Trophoblast cell (in vitro differentiated cells and primary cell): ENCODE results near the gene MELTF.

ENCODE experiments used
- DNase-seq, 2 donors: peaks; one replicate each; pipeline ENCODE4 v3.0.0-alpha.2; 2016
- H2AFZ ChIP-seq: 2 replicates; pipeline ENCODE4 v1.6.1; 2013; ENCODE audit warnings: low read length, moderate library complexity, mild to moderate bottlenecking; ENCODE audit not compliant: insufficient read depth, poor library complexity
- H2AK5ac ChIP-seq: 2 replicates; pipeline ENCODE4 v1.6.1; 2013; ENCODE audit warnings: mild to moderate bottlenecking, low read length
- H2BK120ac ChIP-seq: 2 replicates; pipeline ENCODE4 v1.6.1; 2013; ENCODE audit warnings: low read length, mild to moderate bottlenecking, moderate library complexity; ENCODE audit not compliant: insufficient read depth, poor library complexity
- H2BK12ac ChIP-seq: 2 replicates; pipeline ENCODE4 v1.6.1; 2013; ENCODE audit warnings: mild to moderate bottlenecking, low read length, moderate library complexity
- H2BK5ac ChIP-seq: 2 replicates; pipeline ENCODE4 v1.6.1; 2013; ENCODE audit warnings: low read length, low read depth, moderate library complexity, mild to moderate bottlenecking; ENCODE audit not compliant: poor library complexity
- H3K14ac ChIP-seq: 2 replicates; pipeline ENCODE4 v1.6.1; 2013; ENCODE audit warnings: mild to moderate bottlenecking, low read length
- H3K18ac ChIP-seq: 2 replicates; pipeline ENCODE4 v1.6.1; 2013; ENCODE audit warnings: mild to moderate bottlenecking, low read length
- H3K23ac ChIP-seq: 2 replicates; pipeline ENCODE4 v1.6.1; 2013; ENCODE audit warnings: low read length
- H3K27ac ChIP-seq: 2 replicates; pipeline ENCODE4 v1.5.1; 2013; ENCODE audit warnings: low read depth, mild to moderate bottlenecking, inconsistent platforms, low read length, moderate library complexity
- H3K27me3 ChIP-seq: 2 replicates; pipeline ENCODE4 v1.6.1; 2013; ENCODE audit warnings: inconsistent platforms, mild to moderate bottlenecking, low read length, moderate library complexity; ENCODE audit not compliant: insufficient read depth
- H3K36me3 ChIP-seq, 2 experiments: 1 replicate in 1 of 2; 2 replicates in 1 of 2; pipeline ENCODE4 v1.6.1; 2013; ENCODE audit warnings: low read length in 2 of 2, mild to moderate bottlenecking in 2 of 2, moderate library complexity in 1 of 2; ENCODE audit not compliant: insufficient read depth in 2 of 2, control insufficient read depth in 1 of 2
- H3K4ac ChIP-seq: 2 replicates; pipeline ENCODE4 v1.6.1; 2013; ENCODE audit warnings: low read depth, mild to moderate bottlenecking, low read length, moderate library complexity
- H3K4me1 ChIP-seq, 2 experiments: 1 replicate in 1 of 2; 2 replicates in 1 of 2; pipeline ENCODE4 v1.6.1; 2013; ENCODE audit warnings: low read length in 2 of 2, mild to moderate bottlenecking in 2 of 2, moderate library complexity in 1 of 2; ENCODE audit not compliant: insufficient read depth in 2 of 2, control insufficient read depth in 1 of 2
- H3K4me2 ChIP-seq: 2 replicates; pipeline ENCODE4 v1.6.1; 2013; ENCODE audit warnings: inconsistent platforms, mild to moderate bottlenecking, low read length, moderate library complexity
- H3K4me3 ChIP-seq: 2 replicates; pipeline ENCODE4 v1.5.1; 2013; ENCODE audit warnings: mild to moderate bottlenecking, low read depth, low read length, inconsistent platforms
- H3K79me1 ChIP-seq: one replicate; pipeline ENCODE4 v1.6.1; 2013; ENCODE audit warnings: low read length
- H3K79me2 ChIP-seq: 2 replicates; pipeline ENCODE4 v1.6.1; 2013; ENCODE audit warnings: low read length, mild to moderate bottlenecking; ENCODE audit not compliant: control insufficient read depth, insufficient read depth, poor library complexity
- H3K9ac ChIP-seq: 2 replicates; pipeline ENCODE4 v1.6.1; 2013; ENCODE audit warnings: mild to moderate bottlenecking, low read length
- H3K9me3 ChIP-seq: 2 replicates; pipeline ENCODE4 v1.6.1; 2013; ENCODE audit warnings: low read depth, mild to moderate bottlenecking, control low read depth, inconsistent platforms, low read length; ENCODE audit not compliant: insufficient read depth
- H4K12ac ChIP-seq: 2 replicates; pipeline ENCODE4 v1.6.1; 2013; ENCODE audit warnings: low read depth, mild to moderate bottlenecking, low read length, moderate library complexity
- H4K8ac ChIP-seq: 2 replicates; pipeline ENCODE4 v1.6.1; 2013; ENCODE audit warnings: low read depth, mild to moderate bottlenecking, low read length, moderate library complexity
- H4K91ac ChIP-seq: one replicate; pipeline ENCODE4 v1.6.1; 2013; ENCODE audit warnings: low read depth, mild to moderate bottlenecking, low read length, moderate library complexity
- WGBS: extraction: QIAGEN DNeasy Blood & Tissue Kit; methylation state at CpG from one replicate; pipeline ENCODE4 v1.1.7; 2013; ENCODE audit warnings: missing lambda C conversion rate; ENCODE audit not compliant: insufficient read length, insufficient coverage; ENCODE audit errors: extremely low coverage; 5-methylcytosine and 5-hydroxymethylcytosine counted together

Gene MELTF

GRCh38 chr3:197022405-197023231 lies 7.0 kb downstream of the MELTF start:
- no peaks in the 10 kb centered on the region for H3K27me3 ChIP-seq
- no peaks in the 10 kb centered on the region for H3K9me3 ChIP-seq
- H3K23ac ChIP-seq = no peak overlapping the region
- H2AK5ac ChIP-seq = no peak overlapping the region
- H3K14ac ChIP-seq = no peak overlapping the region
- no peak overlapping the region for H3K4me2 ChIP-seq
- no peak overlapping the region for H4K12ac ChIP-seq
- H2BK12ac ChIP-seq = no peak overlapping the region
- DNase-seq = no peak
- H3K4me1 ChIP-seq = no peaks in the 10 kb centered on the region
- H2AFZ ChIP-seq = no peak overlapping the region
- no peak overlapping the region for H4K8ac ChIP-seq
- H3K9ac ChIP-seq = no peak overlapping the region
- H3K79me2 ChIP-seq = no peaks in the 10 kb centered on the region
- H3K27ac ChIP-seq = no peak overlapping the region
- no peak overlapping the region for H2BK5ac ChIP-seq
- H4K91ac ChIP-seq = no peak overlapping the region
- no peak overlapping the region for H3K18ac ChIP-seq
- WGBS = no CpG with 5 or more reads among the region's 22 CpGs
- no peak overlapping the region for H3K4ac ChIP-seq
- no peaks in the 10 kb centered on the region for H3K79me1 ChIP-seq
- H2BK120ac ChIP-seq = no peak overlapping the region
- no peak overlapping the region for H3K4me3 ChIP-seq
- no peaks in the 10 kb centered on the region for H3K36me3 ChIP-seq

- no peak overlapping the region for H4K91ac ChIP-seq
- WGBS = no CpG with 5 or more reads among the region's 15 CpGs
- H3K9me3 ChIP-seq = no peaks in the 10 kb centered on the region
These were observed 7.8 kb downstream of the MELTF start for GRCh38 chr3:197021729-197022404.

GRCh38 chr3:197021231-197021630 lies 8.4 kb downstream of the MELTF start:
- no peak overlapping the region for H3K14ac ChIP-seq
- no peak overlapping the region for H3K4me2 ChIP-seq
- H2BK5ac ChIP-seq = no peak overlapping the region
- H3K79me2 ChIP-seq = no peaks in the 10 kb centered on the region
- no peak overlapping the region for H2AK5ac ChIP-seq
- H4K91ac ChIP-seq = no peak overlapping the region
- no peak overlapping the region for H2AFZ ChIP-seq
- H4K8ac ChIP-seq = no peak overlapping the region
- H4K12ac ChIP-seq = no peak overlapping the region
- WGBS = no CpG with 5 or more reads among the region's 10 CpGs
- H2BK120ac ChIP-seq = no peak overlapping the region
- H3K4ac ChIP-seq = no peak overlapping the region
- H3K27me3 ChIP-seq = no peaks in the 10 kb centered on the region
- no peaks in the 10 kb centered on the region for H3K36me3 ChIP-seq
- no peaks in the 10 kb centered on the region for H3K4me1 ChIP-seq
- no peak overlapping the region for H2BK12ac ChIP-seq
- no peaks in the 10 kb centered on the region for H3K9me3 ChIP-seq
- DNase-seq = no peak
- H3K4me3 ChIP-seq = no peak overlapping the region
- H3K9ac ChIP-seq = no peak overlapping the region
- no peak overlapping the region for H3K23ac ChIP-seq
- no peaks in the 10 kb centered on the region for H3K79me1 ChIP-seq
- no peak overlapping the region for H3K18ac ChIP-seq
- no peak overlapping the region for H3K27ac ChIP-seq

More at GRCh38 chr3:197021729-197022404, 7.8 kb downstream of the MELTF start:
- no peak overlapping the region for H3K4me2 ChIP-seq
- no peak overlapping the region for H2AFZ ChIP-seq
- no peaks in the 10 kb centered on the region for H3K36me3 ChIP-seq
- H3K4ac ChIP-seq = no peak overlapping the region
- no peak overlapping the region for H3K23ac ChIP-seq
- no peak overlapping the region for H3K14ac ChIP-seq
- no peak overlapping the region for H3K9ac ChIP-seq
- no peaks in the 10 kb centered on the region for H3K79me1 ChIP-seq
- no peak overlapping the region for H2AK5ac ChIP-seq
- no peak overlapping the region for H3K27ac ChIP-seq
- H4K8ac ChIP-seq = no peak overlapping the region
- no peak overlapping the region for H4K12ac ChIP-seq
- no peak overlapping the region for H3K18ac ChIP-seq
- DNase-seq = no peak
- H3K4me1 ChIP-seq = no peaks in the 10 kb centered on the region
- H2BK5ac ChIP-seq = no peak overlapping the region
- H3K79me2 ChIP-seq = no peaks in the 10 kb centered on the region
- no peak overlapping the region for H2BK12ac ChIP-seq
- H2BK120ac ChIP-seq = no peak overlapping the region
- H3K4me3 ChIP-seq = no peak overlapping the region
- no peaks in the 10 kb centered on the region for H3K27me3 ChIP-seq

- H3K79me2 ChIP-seq = no peaks in the 10 kb centered on the region
- no peak overlapping the region for H4K12ac ChIP-seq
- H3K9me3 ChIP-seq = no peaks in the 10 kb centered on the region
- no peak overlapping the region for H3K4me2 ChIP-seq
- no peak overlapping the region for H4K91ac ChIP-seq
- no peak overlapping the region for H3K14ac ChIP-seq
- WGBS = no CpG with 5 or more reads among the region's 13 CpGs
- no peaks in the 10 kb centered on the region for H3K79me1 ChIP-seq
- H3K4me3 ChIP-seq = no peak overlapping the region
- H2AFZ ChIP-seq = no peak overlapping the region
- H3K36me3 ChIP-seq = no peaks in the 10 kb centered on the region
- H2BK5ac ChIP-seq = no peak overlapping the region
- H2AK5ac ChIP-seq = no peak overlapping the region
- no peak for DNase-seq
- no peak overlapping the region for H3K23ac ChIP-seq
- H2BK12ac ChIP-seq = no peak overlapping the region
- H3K27ac ChIP-seq = no peak overlapping the region
- no peak overlapping the region for H3K9ac ChIP-seq
- H3K27me3 ChIP-seq = no peaks in the 10 kb centered on the region
- no peak overlapping the region for H3K4ac ChIP-seq
- no peak overlapping the region for H4K8ac ChIP-seq
- no peak overlapping the region for H2BK120ac ChIP-seq
- no peaks in the 10 kb centered on the region for H3K4me1 ChIP-seq
- no peak overlapping the region for H3K18ac ChIP-seq
These were observed 10.1 kb downstream of the MELTF start for GRCh38 chr3:197019535-197019934.
